GM23338 (cell line): ENCODE results near the gene DNAH6.

Experiments
- CREB1 ChIP-seq: fragments of 250-450 bp; sonication (Bioruptor Pico); IDR thresholded peaks from 2 replicates; pipeline ENCODE4 v1.5.0; 2020; ENCODE audit warnings: low read depth, mild to moderate bottlenecking, moderate library complexity
- EZH2 ChIP-seq: fragments of 200-600 bp; sonication (generic); IDR thresholded peaks from one replicate; pipeline ENCODE4 v1.8.0; 2017; ENCODE audit warnings: antibody characterized with exemption, mild to moderate bottlenecking, low read depth; ENCODE audit not compliant: unreplicated experiment
- JUNB ChIP-seq: IDR thresholded peaks from one replicate; pipeline ENCODE4 v1.6.1; 2016; ENCODE audit warnings: antibody characterized with exemption; ENCODE audit not compliant: unreplicated experiment
- POLR2AphosphoS5 ChIP-seq: IDR thresholded peaks from 2 replicates; pipeline ENCODE4 v1.6.1; 2016; ENCODE audit warnings: antibody characterized with exemption, low read depth
- STAT1 ChIP-seq: IDR thresholded peaks from one replicate; pipeline ENCODE4 v1.6.1; 2016; ENCODE audit warnings: antibody characterized with exemption; ENCODE audit not compliant: unreplicated experiment
- ZNF114 ChIP-seq: fragments of 250-450 bp; sonication (Bioruptor Pico); IDR thresholded peaks from 2 replicates; pipeline ENCODE4 v1.5.0; 2020; ENCODE audit warnings: mild to moderate bottlenecking, moderate library complexity
- ZNF331 ChIP-seq: fragments of 250-450 bp; sonication (Bioruptor Pico); IDR thresholded peaks from 2 replicates; pipeline ENCODE4 v1.5.0; 2020; ENCODE audit warnings: low read depth, mild to moderate bottlenecking, moderate library complexity
- TF ChIP-seq, protein P1 (sequence below), 2 experiments: fragments of 200-600 bp in 1 of 2; sonication (generic) in 1 of 2; conservative IDR thresholded peaks; 2 replicates each; pipeline versions ENCODE4 v1.5.1 to v1.6.1; 2016 to 2017; ENCODE audit warnings: antibody characterized with exemption in 2 of 2, low read depth in 2 of 2, mild to moderate bottlenecking in 2 of 2, moderate library complexity in 1 of 2
- TF ChIP-seq, protein P2 (sequence below): IDR thresholded peaks from one replicate; pipeline ENCODE4 v1.6.1; 2018; ENCODE audit warnings: antibody characterized with exemption; ENCODE audit not compliant: unreplicated experiment

DNA sequence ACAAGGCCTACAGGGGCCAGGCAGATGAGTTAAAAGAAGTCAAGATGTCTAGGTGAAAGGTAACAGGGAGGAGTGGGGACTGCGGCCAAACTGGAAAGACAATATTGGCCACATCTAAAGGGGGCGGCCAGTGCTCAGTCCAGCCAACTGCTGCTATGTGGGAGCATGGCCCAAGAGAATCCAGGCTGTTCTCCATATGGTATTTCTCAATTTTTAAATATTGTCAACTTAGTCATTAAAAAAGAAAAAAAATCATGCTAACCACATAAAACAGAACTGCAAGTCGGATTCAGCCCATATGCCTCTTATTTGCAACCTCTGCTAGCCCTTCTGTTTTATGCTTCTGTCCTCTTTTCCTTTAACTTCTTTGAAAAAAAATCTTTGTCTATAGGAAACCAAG lies 349.8 kb downstream of the DNAH6 start:
- TF ChIP-seq ZNF331 (CRISPR knock-in tag) = no peak
- no peak for TF ChIP-seq CREB1 (CRISPR knock-in tag)
- TF ChIP-seq POLR2AphosphoS5 = no peak
- TF ChIP-seq, protein P1, sequence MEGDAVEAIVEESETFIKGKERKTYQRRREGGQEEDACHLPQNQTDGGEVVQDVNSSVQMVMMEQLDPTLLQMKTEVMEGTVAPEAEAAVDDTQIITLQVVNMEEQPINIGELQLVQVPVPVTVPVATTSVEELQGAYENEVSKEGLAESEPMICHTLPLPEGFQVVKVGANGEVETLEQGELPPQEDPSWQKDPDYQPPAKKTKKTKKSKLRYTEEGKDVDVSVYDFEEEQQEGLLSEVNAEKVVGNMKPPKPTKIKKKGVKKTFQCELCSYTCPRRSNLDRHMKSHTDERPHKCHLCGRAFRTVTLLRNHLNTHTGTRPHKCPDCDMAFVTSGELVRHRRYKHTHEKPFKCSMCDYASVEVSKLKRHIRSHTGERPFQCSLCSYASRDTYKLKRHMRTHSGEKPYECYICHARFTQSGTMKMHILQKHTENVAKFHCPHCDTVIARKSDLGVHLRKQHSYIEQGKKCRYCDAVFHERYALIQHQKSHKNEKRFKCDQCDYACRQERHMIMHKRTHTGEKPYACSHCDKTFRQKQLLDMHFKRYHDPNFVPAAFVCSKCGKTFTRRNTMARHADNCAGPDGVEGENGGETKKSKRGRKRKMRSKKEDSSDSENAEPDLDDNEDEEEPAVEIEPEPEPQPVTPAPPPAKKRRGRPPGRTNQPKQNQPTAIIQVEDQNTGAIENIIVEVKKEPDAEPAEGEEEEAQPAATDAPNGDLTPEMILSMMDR (conservative IDR thresholded peaks at IDR 0.05; ENCODE audit: low read depth in 2 of 2) = no peak
- no peak for TF ChIP-seq EZH2
- TF ChIP-seq, protein P2, sequence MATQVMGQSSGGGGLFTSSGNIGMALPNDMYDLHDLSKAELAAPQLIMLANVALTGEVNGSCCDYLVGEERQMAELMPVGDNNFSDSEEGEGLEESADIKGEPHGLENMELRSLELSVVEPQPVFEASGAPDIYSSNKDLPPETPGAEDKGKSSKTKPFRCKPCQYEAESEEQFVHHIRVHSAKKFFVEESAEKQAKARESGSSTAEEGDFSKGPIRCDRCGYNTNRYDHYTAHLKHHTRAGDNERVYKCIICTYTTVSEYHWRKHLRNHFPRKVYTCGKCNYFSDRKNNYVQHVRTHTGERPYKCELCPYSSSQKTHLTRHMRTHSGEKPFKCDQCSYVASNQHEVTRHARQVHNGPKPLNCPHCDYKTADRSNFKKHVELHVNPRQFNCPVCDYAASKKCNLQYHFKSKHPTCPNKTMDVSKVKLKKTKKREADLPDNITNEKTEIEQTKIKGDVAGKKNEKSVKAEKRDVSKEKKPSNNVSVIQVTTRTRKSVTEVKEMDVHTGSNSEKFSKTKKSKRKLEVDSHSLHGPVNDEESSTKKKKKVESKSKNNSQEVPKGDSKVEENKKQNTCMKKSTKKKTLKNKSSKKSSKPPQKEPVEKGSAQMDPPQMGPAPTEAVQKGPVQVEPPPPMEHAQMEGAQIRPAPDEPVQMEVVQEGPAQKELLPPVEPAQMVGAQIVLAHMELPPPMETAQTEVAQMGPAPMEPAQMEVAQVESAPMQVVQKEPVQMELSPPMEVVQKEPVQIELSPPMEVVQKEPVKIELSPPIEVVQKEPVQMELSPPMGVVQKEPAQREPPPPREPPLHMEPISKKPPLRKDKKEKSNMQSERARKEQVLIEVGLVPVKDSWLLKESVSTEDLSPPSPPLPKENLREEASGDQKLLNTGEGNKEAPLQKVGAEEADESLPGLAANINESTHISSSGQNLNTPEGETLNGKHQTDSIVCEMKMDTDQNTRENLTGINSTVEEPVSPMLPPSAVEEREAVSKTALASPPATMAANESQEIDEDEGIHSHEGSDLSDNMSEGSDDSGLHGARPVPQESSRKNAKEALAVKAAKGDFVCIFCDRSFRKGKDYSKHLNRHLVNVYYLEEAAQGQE = no peak
- no peak for TF ChIP-seq STAT1
- TF ChIP-seq JUNB = no peak
- no peak for TF ChIP-seq ZNF114 (CRISPR knock-in tag)
